Stimulated activated CD8-positive, alpha-beta memory T cell treated with anti-CD3 and anti-CD28 coated beads, Interleukin-15, amount 100 ng/mL, for 1 hour (primary cell): ENCODE data around the gene HSD11B1.
"Not testable (repeated sequence)": the region's sequence is repeated elsewhere in the genome, so short reads cannot be mapped to it uniquely, and the experiment has no call there.

Experiments
- DNase-seq: peaks from one replicate; pipeline ENCODE4 v3.0.0-alpha.2; 2020; ENCODE audit warnings: low read depth

HSD11B1 gene

GRCh38 chr1:209691237-209691636, 13.4 kb upstream of the HSD11B1 start:
- no peak for DNase-seq

DNA sequence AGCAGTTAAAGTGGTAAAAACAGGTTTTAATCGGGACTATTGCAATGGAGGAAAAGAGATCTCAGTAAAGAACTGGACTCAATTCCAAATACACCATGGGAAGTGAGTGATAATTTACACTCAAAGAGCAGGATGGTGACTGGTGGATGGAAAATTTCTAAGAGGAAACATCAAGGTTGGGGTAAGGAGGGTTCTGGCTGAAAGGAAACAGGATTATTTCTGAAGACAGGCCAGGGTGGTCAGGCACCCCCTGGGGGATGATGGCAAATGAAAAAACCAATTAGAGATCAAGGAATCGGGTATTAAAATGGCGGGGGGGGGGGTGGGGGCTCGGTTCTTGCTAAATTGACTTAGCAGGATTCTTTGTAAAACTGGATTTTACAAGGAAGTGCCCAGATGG, 12.3 kb upstream of the HSD11B1 start:
- DNase-seq, result no peak

GRCh38 chr1:209692745-209693504, 11.7 kb upstream of the HSD11B1 start:
- peak; percentile 39 for DNase-seq

DNA sequence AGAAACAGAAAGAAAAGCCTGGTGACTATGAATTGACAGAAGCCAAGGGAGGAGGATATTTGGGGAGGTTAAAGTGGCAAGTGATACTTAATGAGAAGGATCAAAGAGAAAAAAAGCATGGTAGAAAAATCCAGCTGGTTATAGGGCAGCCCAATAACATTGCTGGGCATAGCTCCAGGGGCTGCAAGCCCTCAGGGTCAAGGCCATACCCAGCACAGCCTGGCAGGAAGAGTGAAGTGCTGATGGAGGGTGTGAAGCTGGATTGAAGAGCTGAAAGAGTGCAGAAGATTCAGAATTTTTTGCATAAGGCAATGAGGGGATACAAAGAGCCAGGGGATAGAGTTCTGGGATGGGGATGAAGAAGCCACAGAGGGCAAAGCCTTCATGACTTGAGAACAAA, 8.0 kb upstream of the HSD11B1 start:
- no peak for DNase-seq

- DNase-seq, result no peak
These were observed 7.5 kb upstream of the HSD11B1 start for GRCh38 chr1:209697126-209697525.

GRCh38 chr1:209700686-209701085, 4.0 kb upstream of the HSD11B1 start:
- DNase-seq, result not testable (repeated sequence)

- no peak for DNase-seq
These were observed 1.8 kb upstream of the HSD11B1 start for GRCh38 chr1:209702832-209703231.

- DNase-seq, result no peak
These were observed 677 bp upstream of the HSD11B1 start for GRCh38 chr1:209703834-209704504.

- DNase-seq, result no peak
These were observed 470 bp downstream of the HSD11B1 start for GRCh38 chr1:209705033-209705598.

DNA sequence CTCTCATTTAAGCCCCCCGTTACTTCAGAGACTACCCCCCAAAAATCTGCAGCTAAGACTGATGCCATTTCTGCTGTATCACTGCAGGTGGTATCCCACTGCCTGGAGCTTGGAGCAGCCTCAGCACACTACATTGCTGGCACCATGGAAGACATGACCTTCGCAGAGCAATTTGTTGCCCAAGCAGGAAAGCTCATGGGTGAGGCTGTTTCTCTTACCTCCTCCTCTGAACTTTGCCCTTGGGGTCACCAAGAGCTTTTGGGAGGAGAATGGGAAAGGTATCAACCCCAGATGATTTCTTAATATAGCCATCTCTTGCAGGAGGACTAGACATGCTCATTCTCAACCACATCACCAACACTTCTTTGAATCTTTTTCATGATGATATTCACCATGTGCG, 2.0 kb downstream of the HSD11B1 start:
- DNase-seq, result no peak

GRCh38 chr1:209707308-209707707, 2.7 kb downstream of the HSD11B1 start:
- DNase-seq, result no peak

DNA sequence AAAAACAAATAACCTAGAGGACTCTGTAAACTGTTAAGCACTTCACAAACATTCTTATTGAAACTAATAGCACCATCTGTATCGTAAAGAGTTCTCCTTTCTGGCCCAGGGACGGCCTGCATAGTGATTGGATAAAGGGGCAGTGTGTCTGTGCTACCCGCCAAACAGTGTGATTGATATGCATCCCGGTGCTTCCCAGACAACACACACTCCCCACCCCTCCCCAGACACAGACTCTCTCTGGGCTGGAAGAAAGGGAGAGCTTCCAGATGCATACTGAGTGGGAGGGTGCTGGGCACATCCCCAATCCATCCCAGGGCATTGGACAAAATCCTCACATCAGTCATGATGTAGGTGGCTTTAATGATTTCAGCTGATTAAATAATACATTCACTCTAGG, 3.7 kb downstream of the HSD11B1 start:
- DNase-seq, result no peak

GRCh38 chr1:209710093-209710492, 5.4 kb downstream of the HSD11B1 start:
- DNase-seq, result no peak

DNA sequence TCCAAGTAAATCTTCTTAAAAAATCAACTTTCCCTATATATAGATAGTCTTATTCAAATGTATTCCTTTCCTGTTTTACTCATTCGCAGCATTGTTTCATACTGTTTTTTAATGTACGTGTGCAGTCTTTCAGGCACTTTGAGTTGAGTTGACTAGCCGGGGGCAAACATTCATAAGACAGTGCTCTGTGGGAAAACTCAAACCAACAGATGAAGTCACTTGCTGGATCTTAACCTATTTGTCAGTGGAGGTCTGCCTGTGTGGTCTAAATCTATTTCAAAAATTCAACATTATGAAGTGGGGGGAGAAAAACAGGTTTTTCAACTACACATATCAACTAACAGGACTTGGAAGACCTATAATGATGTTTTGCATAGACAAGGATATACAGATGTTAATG, 6.2 kb downstream of the HSD11B1 start:
- no peak for DNase-seq

GRCh38 chr1:209714338-209714737, 9.7 kb downstream of the HSD11B1 start:
- DNase-seq, result no peak

DNA sequence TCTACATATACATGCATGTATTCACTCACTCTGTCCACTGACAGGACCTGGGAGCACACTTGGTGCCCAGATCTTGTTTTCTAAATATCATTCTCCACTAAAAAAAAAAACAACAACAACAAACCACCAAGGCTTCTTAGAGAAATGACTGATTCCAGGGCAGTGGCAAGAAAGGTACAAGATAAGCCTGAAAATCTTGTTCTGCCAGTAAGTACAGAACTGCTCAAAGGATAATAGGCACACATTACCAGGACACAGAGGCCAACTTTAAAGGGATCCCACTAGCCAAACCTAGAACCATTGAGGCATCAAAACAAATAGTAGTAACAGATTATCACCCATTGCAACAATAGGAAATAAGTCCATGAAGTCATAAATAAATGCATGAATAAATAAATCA, 10.7 kb downstream of the HSD11B1 start:
- no peak for DNase-seq

GRCh38 chr1:209717818-209718217, 13.2 kb downstream of the HSD11B1 start:
- no peak for DNase-seq

DNA sequence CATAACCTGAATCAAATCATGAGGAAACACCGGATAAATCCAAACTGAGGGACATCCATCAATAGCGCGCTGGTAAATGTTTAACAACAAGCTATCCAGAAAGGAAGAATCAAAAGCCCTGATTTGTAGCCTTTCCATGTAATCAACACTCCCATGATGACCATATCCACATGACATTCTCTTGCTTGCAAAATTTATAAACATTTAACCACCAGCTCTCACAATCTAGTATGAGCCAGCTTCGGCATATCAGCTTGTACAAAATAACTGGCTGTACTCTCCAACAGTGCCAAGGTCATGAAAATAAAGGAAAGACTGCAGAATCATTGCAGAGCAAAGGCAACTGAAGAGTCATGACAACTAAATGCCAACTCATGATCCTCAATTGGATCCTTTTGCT, 15.7 kb downstream of the HSD11B1 start:
- DNase-seq, result no peak

DNA sequence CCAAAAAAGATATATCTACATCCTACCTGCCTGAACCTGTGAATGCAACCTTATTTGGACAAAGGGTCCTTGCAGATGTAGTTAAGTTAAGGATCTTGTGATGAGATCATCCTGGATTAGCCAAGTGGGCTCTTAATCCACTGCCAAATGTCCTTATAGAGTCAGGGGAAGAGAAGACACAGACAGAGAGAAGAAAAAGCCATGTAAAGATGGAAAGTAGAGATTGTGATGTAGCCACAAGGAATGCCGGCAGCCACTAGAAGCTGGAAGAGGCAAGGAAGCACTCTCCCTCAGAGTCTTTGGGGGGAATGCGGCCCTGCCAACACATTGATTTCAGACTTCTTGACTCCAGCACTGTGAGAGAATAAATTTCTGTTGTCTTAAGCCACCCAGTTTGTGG, 16.2 kb downstream of the HSD11B1 start:
- DNase-seq, result no peak

DNA sequence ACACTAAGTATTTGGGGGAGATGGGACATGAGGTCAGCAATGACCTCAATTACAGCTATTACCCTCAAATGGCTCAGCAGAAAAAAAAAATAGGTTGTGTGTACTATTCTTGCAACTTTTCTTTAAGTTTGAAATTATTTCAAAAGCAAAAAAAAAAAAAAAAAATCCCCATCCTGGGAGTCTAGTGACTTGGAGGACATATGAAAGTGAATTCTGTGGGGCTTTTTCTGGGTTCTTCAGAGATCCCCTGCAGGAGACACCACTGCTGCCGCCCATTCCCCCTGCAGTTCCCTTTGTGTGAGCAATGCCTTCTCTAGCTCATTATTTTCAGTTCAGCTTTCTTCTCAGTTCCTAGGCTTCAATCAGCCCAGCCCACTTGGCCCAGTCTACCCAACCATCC, 16.7 kb downstream of the HSD11B1 start:
- no peak for DNase-seq

DNA sequence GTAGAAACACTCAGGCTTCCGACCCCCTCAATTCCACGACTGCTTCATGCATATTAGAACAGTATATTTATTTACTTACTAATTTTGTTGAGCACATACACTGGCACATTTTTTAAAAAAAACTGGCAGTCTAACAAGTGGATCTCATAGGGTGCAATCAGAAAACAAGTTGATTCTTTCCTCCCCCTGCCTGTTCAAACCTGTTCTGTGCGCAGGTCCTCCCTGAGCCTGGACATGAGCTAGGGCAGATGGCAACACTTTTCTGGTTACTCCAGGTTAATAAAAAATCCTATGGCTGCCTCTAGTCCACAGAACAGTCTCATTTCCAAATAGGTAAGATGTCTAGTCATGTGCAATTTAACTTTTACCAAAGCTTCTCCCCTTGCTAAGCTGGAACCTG, 18.6 kb downstream of the HSD11B1 start:
- no peak for DNase-seq

GRCh38 chr1:209723756-209724693, 19.4 kb downstream of the HSD11B1 start:
- no peak for DNase-seq
